ENCODE measurements around the gene AKAP6.
A peak's percentile ranks its signal among the peaks of the same experiment; 100 is the strongest.
"Not testable (repeated sequence)": the region's sequence is repeated elsewhere in the genome, so short reads cannot be mapped to it uniquely, and the experiment has no call there.

Gene AKAP6

DNA sequence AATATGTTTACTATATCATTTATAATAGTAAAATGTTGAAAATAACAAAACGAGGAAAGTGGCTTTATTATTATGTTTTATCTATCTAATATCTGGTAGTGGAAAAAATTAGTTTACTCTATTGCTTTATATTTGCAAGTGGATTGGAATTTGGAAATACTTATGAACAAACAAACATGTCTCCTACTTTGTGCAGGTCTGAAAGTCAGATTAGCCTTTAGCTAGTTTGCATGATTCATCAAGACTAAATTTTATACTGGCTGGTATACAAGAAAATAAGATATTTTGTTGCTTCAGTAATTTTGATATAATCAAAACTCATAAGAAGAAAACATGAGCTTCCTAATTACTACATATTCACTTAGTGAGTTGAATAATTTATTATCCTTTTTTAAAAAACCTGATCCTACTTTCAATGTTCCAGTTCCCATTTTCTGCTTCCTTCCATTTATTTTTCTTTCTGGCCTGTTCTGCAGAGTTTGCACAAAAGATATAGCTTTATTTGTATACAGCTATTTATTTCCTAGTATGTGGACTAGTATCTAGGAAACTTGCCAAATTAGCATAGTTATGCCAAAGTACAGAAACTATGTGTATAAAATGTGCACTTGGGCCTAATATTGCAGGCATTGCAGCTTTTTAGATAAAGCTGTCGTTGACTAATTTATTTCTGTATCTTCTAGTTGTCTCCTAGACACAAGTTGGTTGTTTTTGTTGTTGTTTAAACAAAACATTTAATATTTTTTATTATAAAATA lies 122.0 kb downstream of the AKAP6 start:
- DNase-seq = no peak

- DNase-seq = no peak
Observed at GRCh38 chr14:32453857-32454810, 125.0 kb downstream of the AKAP6 start.

- no peak for DNase-seq
Observed at GRCh38 chr14:32457213-32457920, 128.3 kb downstream of the AKAP6 start.

- no peak for DNase-seq
Observed at GRCh38 chr14:32458720-32459119, 129.6 kb downstream of the AKAP6 start.

DNA sequence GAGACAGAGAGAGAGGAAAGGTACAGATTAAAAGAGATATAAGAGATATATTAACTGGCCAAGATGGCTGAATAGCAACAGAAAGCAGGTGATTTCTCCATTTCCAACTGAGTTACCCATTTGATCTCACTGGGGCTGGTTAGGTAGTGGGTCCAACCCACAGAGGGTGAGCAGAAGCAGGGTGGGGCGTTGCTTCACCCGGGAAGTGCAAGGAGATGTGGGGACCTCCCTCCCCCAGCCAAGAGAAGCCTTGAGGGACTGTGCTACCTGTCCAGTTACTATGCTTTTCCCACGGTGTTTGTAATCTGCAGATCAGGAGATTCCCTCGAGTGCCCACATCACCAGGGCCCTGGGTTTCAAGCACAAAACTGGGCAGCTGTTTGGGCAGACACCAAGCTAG lies 131.2 kb downstream of the AKAP6 start:
- DNase-seq = no peak

GRCh38 chr14:32462553-32462952 lies 133.5 kb downstream of the AKAP6 start:
- not testable (repeated sequence) for DNase-seq

DNA sequence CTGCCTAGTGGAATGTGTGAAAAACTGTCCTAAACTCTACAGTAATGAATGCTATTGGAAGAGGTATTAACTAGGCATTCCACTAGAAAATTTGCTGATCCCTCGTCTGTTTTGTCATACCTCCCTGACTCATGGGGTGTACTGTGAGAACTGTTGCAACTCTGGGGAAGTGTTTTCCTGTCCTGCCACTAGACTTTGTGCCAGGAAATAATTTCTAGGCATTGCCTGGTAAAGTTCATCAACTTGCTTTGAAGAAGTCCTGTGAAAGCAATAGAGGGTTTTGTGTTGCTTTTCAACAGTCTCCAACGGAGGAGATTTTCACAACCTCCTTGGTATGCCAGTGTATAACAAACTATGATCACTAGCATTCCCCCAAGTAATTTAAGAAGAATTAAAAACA lies 139.9 kb downstream of the AKAP6 start:
- DNase-seq = no peak

GRCh38 chr14:32469388-32470160 lies 140.5 kb downstream of the AKAP6 start:
- DNase-seq = peak in 1 of 5 experiments; percentile 43

DNA sequence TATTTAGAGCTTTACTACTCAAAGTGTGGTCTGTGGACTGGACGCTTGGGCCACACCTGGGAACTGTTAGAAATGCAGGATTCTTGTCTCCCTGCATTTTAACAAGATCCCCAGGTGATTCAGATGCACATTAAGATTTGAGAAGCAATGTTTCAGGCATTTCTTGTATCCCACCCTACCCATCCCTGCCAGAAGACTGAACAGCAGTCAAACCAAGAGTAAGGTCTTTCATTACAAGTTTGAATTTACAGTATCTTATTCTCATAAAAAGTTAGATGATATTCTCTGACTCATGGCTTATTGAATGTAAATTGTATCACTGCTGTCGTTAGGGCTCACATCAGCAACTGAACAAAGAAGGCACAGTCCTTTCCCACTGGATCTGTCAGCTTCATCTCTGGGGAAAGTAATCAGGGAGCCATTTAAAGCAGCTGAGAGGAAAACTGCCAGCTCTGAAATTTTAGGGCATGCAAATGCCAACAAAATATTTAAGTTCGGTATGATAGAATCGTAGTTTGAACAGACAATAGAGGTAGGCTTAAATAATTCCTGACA lies 141.1 kb downstream of the AKAP6 start:
- DNase-seq = no peak

- DNase-seq = no peak
Observed at GRCh38 chr14:32471181-32471580, 142.1 kb downstream of the AKAP6 start.

DNA sequence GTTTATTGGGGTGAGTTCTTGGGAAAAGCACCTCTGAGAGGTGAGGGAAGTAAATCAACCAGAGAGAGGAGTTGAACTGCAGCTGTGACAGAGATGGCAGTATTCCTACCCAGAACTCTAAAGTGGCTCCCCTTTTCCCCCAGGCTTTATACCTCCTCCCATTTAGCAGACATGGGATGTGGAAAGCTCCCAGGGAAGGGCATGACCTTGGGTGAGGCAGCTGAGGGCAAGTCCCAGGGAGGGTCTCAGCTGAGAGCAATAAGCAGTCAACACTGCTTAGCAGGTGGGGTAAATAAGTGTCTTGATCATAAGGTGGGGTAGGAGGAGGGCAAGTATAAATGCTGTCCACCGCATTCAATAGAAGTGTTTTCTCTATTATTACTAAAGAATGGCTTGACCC lies 143.0 kb downstream of the AKAP6 start:
- DNase-seq = no peak

- DNase-seq = no peak
Observed at GRCh38 chr14:32472512-32473463, 143.7 kb downstream of the AKAP6 start.

- DNase-seq = no peak
Observed at GRCh38 chr14:32473464-32473855, 144.4 kb downstream of the AKAP6 start.

GRCh38 chr14:32474478-32475195 lies 145.5 kb downstream of the AKAP6 start:
- no peak for DNase-seq

- DNase-seq = no peak
Observed at GRCh38 chr14:32476532-32476931, 147.4 kb downstream of the AKAP6 start.

DNA sequence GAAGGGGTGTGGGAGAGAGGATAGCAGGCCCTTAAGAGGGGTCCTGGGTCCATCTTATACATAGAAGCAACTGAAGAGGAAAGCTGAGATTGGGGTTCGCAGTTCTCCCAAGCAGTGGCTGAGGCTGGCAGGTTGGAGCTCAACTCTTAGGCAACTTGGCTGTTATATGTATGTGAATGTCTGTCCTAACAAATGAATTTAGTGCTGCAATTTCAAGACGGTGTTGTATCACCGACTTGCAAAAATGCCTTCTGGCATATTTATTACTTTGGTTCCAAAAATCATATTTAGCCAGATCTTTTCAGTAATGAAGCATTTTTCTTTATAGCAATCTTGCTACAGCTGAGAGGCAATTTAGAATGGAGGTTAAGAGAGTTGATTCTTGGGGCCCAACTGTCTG lies 148.3 kb downstream of the AKAP6 start:
- no peak for DNase-seq

GRCh38 chr14:32478050-32478449 lies 149.0 kb downstream of the AKAP6 start:
- no peak for DNase-seq

- DNase-seq = no peak
Observed at GRCh38 chr14:32480337-32480736, 151.2 kb downstream of the AKAP6 start.

DNA sequence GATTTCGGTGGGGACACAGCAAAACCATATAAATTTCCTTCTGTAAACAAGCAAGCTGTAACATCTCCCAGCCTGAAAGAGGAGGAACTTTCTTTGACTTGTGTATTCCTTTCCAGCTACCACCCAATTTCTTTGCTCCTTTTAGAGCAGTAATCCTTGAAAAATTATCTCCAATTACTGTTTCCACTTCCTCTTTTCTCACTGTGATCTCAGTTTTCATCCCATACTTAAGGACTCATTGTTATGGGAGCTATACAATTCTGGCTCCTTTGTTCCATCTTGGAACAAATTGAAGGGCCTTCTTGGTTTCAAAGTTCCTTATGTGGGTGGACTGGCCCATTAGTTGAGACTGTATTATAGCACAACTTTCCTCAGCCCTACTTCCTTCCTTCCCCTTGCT lies 152.6 kb downstream of the AKAP6 start:
- no peak for DNase-seq

DNA sequence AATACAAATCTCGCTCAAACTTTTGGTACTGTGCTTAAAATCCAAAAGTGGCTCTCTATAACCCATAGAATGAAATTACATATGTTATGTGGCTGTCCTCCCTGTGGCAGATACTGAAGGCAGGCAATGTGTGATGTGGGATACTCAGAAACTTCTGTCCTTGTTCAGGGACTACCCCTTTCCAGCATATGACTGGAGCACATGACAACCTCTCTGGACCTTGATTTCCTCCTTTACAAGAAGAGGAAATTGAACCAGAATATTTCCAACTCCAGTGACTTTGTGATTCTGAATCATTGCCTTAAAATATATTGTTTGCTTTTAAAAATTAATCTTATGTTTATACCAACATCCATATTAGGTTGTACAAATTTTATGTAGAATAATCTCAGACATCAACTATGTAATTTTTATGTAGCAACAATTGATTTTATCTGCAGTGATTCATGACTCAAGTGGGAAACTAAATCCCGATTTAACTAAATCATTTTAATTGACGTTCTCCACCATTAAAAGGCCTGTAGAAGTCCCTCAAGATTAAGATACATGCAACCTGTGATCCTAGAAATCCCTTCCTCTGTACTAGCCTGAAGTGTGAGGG lies 162.4 kb downstream of the AKAP6 start:
- DNase-seq = no peak
